Natural killer cell treated with Interleukin-12 subunit alpha and Interleukin-12 subunit beta and Interleukin-15 and Interleukin-18, amount 100 ng/mL, for 72 hours (primary cell): ENCODE results near the gene CHKB. TPM values are rescaled to one million over a fixed set of nuclear protein-coding genes. Genes with fewer than 3 reads are reported as not detected.
"Not testable (repeated sequence)": the region's sequence is repeated elsewhere in the genome, so short reads cannot be mapped to it uniquely, and the experiment has no call there.

Experiments used
- ATAC-seq, 2 donors: fragments of 150-1000 bp; cut with Tn5 transposase in 1 of 2; sonication (Bioruptor Pico), chemical (Tn5 transposase) in 1 of 2; 2 replicates each; pipeline ENCODE4 v1.10.0; 2021
- DNase-seq: peaks from one replicate; pipeline ENCODE4 v3.0.0; 2022; ENCODE audit warnings: low spot score
- H3K27ac Mint-ChIP-seq, 2 donors: 1 replicate in 1 of 2; 2 replicates in 1 of 2; pipeline ENCODE4 v1.8.0; 2022; ENCODE audit warnings: mixed read lengths in 2 of 2, mild to moderate bottlenecking in 1 of 2, moderate library complexity in 1 of 2
- H3K27me3 Mint-ChIP-seq, 2 donors: 1 replicate in 1 of 2; 2 replicates in 1 of 2; pipeline ENCODE4 v1.8.0; 2022; ENCODE audit warnings: mixed read lengths in 2 of 2
- H3K36me3 Mint-ChIP-seq: one replicate; pipeline ENCODE4 v1.8.0; 2022; ENCODE audit warnings: mixed read lengths
- H3K4me1 Mint-ChIP-seq, 2 donors: 1 replicate in 1 of 2; 2 replicates in 1 of 2; pipeline ENCODE4 v1.8.0; 2022; ENCODE audit warnings: low read depth in 2 of 2, mixed read lengths in 2 of 2, mild to moderate bottlenecking in 1 of 2
- H3K4me3 Mint-ChIP-seq: one replicate; pipeline ENCODE4 v1.8.0; 2022; ENCODE audit warnings: mixed read lengths
- H3K9me3 Mint-ChIP-seq: 2 replicates; pipeline ENCODE4 v1.8.0; 2022; ENCODE audit warnings: mixed read lengths
- total RNA-seq, 2 donors: library from RNA; stranded (reverse); gene quantifications; one replicate each; pipeline ENCODE4 v1.2.3, GENCODE V29; 2022

Gene CHKB
- total RNA-seq, 2 donors from 2014 or later: 120 to 130 TPM

- no peak for DNase-seq
- Mint-ChIP-seq H3K27me3 (no peaks in the 10 kb centered on the region), H3K9me3 (no peaks in the 10 kb centered on the region), H3K27ac (peak overlapping the region; percentile 95 to 97), H3K4me3 (peak overlapping the region; percentile 93), H3K4me1 (peaks cover 26 to 31% of the 10 kb centered on the region in 2 donors), H3K36me3 (no peaks in the 10 kb centered on the region)
- ATAC-seq: peak; percentile 69 to 86
Measured at GRCh38 chr22:50621356-50621880, 38.8 kb upstream of the CHKB start.

GRCh38 chr22:50620593-50621355, 38.1 kb upstream of the CHKB start:
- H3K27ac Mint-ChIP-seq: peak overlapping the region; percentile 95 to 97
- ATAC-seq (peak; percentile 82 to 91), DNase-seq (no peak)
- peak overlapping the region; percentile 93 for H3K4me3 Mint-ChIP-seq
- H3K4me1 Mint-ChIP-seq: peaks cover 24 to 31% of the 10 kb centered on the region in 2 donors
- no peaks in the 10 kb centered on the region for H3K9me3 Mint-ChIP-seq
- no peaks in the 10 kb centered on the region for H3K27me3 Mint-ChIP-seq
- H3K36me3 Mint-ChIP-seq: no peaks in the 10 kb centered on the region

- ATAC-seq, H3K4me3 Mint-ChIP-seq, H3K9me3 Mint-ChIP-seq, H3K27ac Mint-ChIP-seq, H3K36me3 Mint-ChIP-seq, H3K4me1 Mint-ChIP-seq, DNase-seq: not testable (repeated sequence)
- peaks cover 0 to 15% of the 10 kb centered on the region in 2 donors for H3K27me3 Mint-ChIP-seq
Measured at GRCh38 chr22:50614296-50614695, 31.6 kb upstream of the CHKB start.

DNA sequence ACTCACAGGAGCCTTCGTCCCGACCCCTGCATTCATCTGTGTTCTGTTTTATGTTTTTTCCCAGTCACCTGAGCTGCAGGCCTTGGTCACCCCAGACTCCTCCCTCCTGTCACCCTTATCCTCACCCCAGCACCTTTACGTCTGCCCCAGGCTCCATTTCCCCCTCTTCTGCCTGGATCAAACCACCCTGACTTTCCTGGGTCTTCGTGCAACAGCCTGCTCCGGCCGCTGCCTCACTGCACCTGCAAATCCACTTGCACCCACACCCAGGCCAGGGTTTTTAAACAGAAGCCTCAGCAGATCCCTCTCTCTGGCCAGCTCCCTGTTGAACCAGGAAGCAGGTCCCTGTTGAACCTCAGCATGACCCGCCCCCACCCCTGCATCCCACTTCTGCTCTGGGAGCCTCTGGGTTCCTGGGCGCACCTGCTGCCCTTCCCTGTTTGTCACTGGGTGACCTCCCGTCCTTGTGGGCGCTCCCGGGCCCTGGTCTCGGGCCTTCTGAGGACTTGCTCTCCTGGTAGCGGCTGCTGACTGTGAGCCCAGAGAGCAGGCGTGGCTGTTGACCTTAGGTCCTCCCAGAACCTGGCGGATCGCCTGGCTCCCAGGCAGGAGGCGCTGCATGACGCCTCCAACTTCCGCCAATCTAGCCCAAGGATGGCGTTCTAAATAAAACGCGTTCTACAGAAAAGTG, 30.8 kb upstream of the CHKB start:
- H3K27me3 Mint-ChIP-seq: peaks cover 0 to 16% of the 10 kb centered on the region in 2 donors
- no peaks in the 10 kb centered on the region for H3K9me3 Mint-ChIP-seq
- H3K27ac Mint-ChIP-seq: no peak overlapping the region
- DNase-seq (no peak), ATAC-seq (no peak)
- no peaks in the 10 kb centered on the region for H3K36me3 Mint-ChIP-seq
- H3K4me1 Mint-ChIP-seq: peaks cover 4 to 7% of the 10 kb centered on the region in 2 donors
- H3K4me3 Mint-ChIP-seq: no peak overlapping the region

DNA sequence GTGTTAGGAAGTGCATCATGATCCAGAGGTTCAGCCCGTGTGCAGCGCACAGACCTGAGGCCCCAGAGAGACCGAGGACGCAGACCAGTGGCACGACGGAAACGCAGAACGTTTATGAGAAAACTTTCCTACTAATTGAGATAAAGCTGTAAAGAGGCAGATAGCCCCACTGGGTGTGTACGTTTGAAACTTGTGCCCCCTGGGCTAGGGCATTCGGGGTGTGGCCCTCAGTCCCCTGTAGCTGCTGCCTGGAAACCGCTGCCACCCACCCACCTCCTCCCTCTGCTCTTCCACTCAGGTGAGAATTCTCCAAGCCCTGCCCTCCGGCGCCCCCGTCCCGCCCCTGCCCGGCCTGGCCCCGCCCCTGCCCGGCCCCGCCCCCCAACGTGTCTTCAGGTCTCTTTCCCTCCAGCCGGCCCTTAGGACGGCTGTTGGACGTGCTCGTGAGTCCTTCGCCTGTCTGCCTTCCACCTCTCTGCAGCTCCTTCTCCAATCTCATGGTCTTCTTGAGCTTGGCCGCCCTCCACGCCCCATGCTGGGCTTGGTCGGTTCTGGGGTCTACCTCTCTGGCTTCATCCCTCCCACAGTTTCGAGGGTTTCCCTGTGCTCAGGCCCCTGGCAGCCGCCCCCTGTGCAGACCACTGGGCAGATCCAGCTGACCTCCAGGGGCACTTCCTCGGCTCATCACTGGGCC, 30.0 kb upstream of the CHKB start:
- Mint-ChIP-seq H3K4me3 (no peak overlapping the region), H3K27ac (no peak overlapping the region), H3K27me3 (peaks cover 2 to 19% of the 10 kb centered on the region in 2 donors), H3K36me3 (no peaks in the 10 kb centered on the region), H3K9me3 (no peaks in the 10 kb centered on the region), H3K4me1 (peaks cover 4 to 7% of the 10 kb centered on the region in 2 donors)
- DNase-seq (no peak), ATAC-seq (peak; percentile 19 to 78)

- no peak for DNase-seq
- Mint-ChIP-seq H3K4me3 (no peak overlapping the region), H3K4me1 (peaks cover 7% of the 10 kb centered on the region in 2 donors), H3K9me3 (no peaks in the 10 kb centered on the region), H3K27me3 (peaks cover 8 to 24% of the 10 kb centered on the region in 2 donors), H3K36me3 (no peaks in the 10 kb centered on the region), H3K27ac (no peak overlapping the region)
- no peak for ATAC-seq
Measured at GRCh38 chr22:50612168-50612527, 29.5 kb upstream of the CHKB start.

GRCh38 chr22:50611341-50612060, 28.9 kb upstream of the CHKB start:
- no peaks in the 10 kb centered on the region for H3K9me3 Mint-ChIP-seq
- peaks cover 9 to 26% of the 10 kb centered on the region in 2 donors for H3K27me3 Mint-ChIP-seq
- H3K36me3 Mint-ChIP-seq: no peaks in the 10 kb centered on the region
- DNase-seq (no peak), ATAC-seq (no peak)
- H3K4me1 Mint-ChIP-seq: peaks cover 7% of the 10 kb centered on the region in 2 donors
- no peak overlapping the region for H3K4me3 Mint-ChIP-seq
- no peak overlapping the region for H3K27ac Mint-ChIP-seq

DNA sequence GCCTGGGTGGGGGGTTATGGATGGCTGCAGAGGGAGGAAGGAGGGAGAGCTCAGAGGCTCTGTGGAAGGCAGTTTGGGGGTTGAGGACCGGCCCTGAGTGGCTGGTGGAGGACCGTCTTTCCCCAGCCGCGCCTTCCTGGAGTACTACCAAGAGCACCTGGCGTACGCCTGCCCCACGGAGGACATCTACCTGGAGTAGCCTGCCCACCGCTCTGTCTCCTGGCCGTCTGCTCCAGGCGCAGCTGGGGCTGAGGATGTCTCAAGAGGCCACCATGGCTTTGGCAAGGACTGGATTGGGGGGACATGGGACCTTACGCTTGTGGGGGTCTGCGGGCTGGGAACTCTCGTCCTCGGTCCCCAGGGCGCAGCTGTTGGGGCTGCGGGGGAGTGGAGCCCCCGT, 27.9 kb upstream of the CHKB start:
- Mint-ChIP-seq H3K27ac (no peak overlapping the region), H3K9me3 (no peaks in the 10 kb centered on the region), H3K36me3 (no peaks in the 10 kb centered on the region), H3K4me3 (no peak overlapping the region), H3K4me1 (peaks cover 7% of the 10 kb centered on the region in 2 donors), H3K27me3 (peaks cover 9 to 26% of the 10 kb centered on the region in 2 donors)
- DNase-seq (no peak), ATAC-seq (no peak)

- H3K27ac Mint-ChIP-seq: no peak overlapping the region
- no peak for DNase-seq
- peaks cover 9 to 26% of the 10 kb centered on the region in 2 donors for H3K27me3 Mint-ChIP-seq
- H3K9me3 Mint-ChIP-seq: no peaks in the 10 kb centered on the region
- peaks cover 7% of the 10 kb centered on the region in 2 donors for H3K4me1 Mint-ChIP-seq
- ATAC-seq: peak in 1 of 2 donors; percentile 11
- no peak overlapping the region for H3K4me3 Mint-ChIP-seq
- no peaks in the 10 kb centered on the region for H3K36me3 Mint-ChIP-seq
Measured at GRCh38 chr22:50610041-50610451, 27.4 kb upstream of the CHKB start.

- Mint-ChIP-seq H3K27me3 (peaks cover 9 to 26% of the 10 kb centered on the region in 2 donors), H3K4me3 (no peak overlapping the region), H3K36me3 (no peaks in the 10 kb centered on the region), H3K9me3 (no peaks in the 10 kb centered on the region), H3K4me1 (peaks cover 7% of the 10 kb centered on the region in 2 donors), H3K27ac (no peak overlapping the region)
- ATAC-seq (no peak), DNase-seq (peak; percentile 29)
Measured at GRCh38 chr22:50609599-50609998, 26.9 kb upstream of the CHKB start.

- Mint-ChIP-seq H3K27me3 (peaks cover 9 to 26% of the 10 kb centered on the region in 2 donors), H3K4me3 (no peak overlapping the region), H3K36me3 (no peaks in the 10 kb centered on the region), H3K4me1 (peaks cover 7% of the 10 kb centered on the region in 2 donors), H3K27ac (no peak overlapping the region), H3K9me3 (no peaks in the 10 kb centered on the region)
- DNase-seq: no peak
- ATAC-seq: no peak
Measured at GRCh38 chr22:50608996-50609395, 26.3 kb upstream of the CHKB start.

DNA sequence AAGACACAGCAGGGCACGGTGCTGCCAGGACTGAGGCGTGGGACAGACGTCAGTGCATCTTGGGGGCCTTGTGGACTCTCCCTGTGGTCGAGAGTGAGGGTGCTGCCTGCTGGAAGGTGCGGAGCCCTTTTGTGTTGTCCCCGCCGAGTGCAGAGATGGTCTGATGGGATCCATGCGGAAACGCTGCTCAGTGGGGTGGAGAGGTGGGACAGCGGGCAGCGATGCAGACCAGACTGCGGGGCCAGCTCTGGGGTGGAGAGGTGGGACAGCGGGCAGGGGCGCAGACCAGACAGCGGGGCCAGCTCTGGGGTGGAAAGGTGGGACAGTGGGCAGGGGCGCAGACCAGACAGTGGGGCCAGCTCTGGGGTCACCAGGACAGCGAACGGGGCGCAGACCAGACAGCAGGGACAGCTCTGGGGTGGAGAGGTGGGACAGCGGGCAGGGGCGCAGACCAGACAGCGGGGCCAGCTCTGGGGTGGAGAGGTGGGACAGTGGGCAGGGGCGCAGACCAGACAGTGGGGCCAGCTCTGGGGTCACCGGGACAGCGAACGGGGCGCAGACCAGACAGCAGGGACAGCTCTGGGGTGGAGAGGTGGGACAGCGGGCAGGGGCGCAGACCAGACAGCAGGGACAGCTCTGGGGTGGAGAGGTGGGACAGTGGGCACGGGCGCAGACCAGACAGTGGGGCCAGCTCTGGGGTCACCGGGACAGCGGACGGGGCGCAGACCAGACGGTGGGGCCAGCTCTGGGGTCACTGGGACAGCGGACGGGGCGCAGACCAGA, 25.6 kb upstream of the CHKB start:
- not testable (repeated sequence) for H3K4me1 Mint-ChIP-seq

DNA sequence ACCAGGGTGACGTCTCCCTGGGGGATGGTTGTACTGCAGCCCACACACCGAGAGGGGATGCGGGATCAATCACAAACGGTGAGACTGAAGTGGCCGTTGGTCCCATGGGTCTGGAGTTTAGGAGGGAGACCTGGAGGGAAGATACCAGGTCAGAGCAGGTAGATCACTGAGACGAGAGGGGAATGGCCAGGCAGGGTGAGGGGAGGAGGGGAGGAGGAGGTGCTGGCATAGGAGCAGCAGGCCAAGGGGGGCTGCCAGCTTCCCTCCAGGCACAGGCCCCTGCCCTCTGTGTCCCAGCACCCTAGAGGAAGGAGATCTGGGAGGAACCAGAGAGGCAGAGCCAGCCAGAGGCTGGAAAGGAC, 25.0 kb upstream of the CHKB start:
- Mint-ChIP-seq H3K4me3 (no peak overlapping the region), H3K4me1 (peaks cover 0 to 4% of the 10 kb centered on the region in 2 donors), H3K27ac (no peak overlapping the region), H3K36me3 (no peaks in the 10 kb centered on the region), H3K9me3 (no peaks in the 10 kb centered on the region), H3K27me3 (peaks cover 16 to 24% of the 10 kb centered on the region in 2 donors)
- ATAC-seq (no peak), DNase-seq (peak; percentile 32)

More for the DNA sequence above, 25.6 kb upstream of the CHKB start:
- not testable (repeated sequence) for ATAC-seq, H3K9me3 Mint-ChIP-seq, H3K4me3 Mint-ChIP-seq, DNase-seq, H3K27ac Mint-ChIP-seq, H3K36me3 Mint-ChIP-seq
- peaks cover 10 to 22% of the 10 kb centered on the region in 2 donors for H3K27me3 Mint-ChIP-seq
